KMS-11 (cell line): ENCODE measurements around the gene OTUD7B.

Experiments used
- H2AFZ ChIP-seq: fragments of 200-600 bp; sonication (generic); 2 replicates; pipeline ENCODE4 v1.6.1; 2016; ENCODE audit warnings: antibody characterized with exemption, mixed run types, low read depth
- H3K27ac ChIP-seq: fragments of 200-600 bp; sonication (generic); 2 replicates; pipeline ENCODE4 v1.6.1; 2016; ENCODE audit warnings: mild to moderate bottlenecking, mixed run types
- H3K27me3 ChIP-seq: fragments of 200-600 bp; sonication (generic); 2 replicates; pipeline ENCODE4 v1.6.1; 2017; ENCODE audit warnings: mild to moderate bottlenecking, low read depth, mixed run types, moderate library complexity; ENCODE audit not compliant: insufficient read depth
- H3K36me3 ChIP-seq: fragments of 200-600 bp; sonication (generic); 2 replicates; pipeline ENCODE4 v1.6.1; 2017; ENCODE audit warnings: mild to moderate bottlenecking, mixed run types; ENCODE audit not compliant: insufficient read depth
- H3K4me1 ChIP-seq: fragments of 200-600 bp; sonication (generic); 2 replicates; pipeline ENCODE4 v1.6.1; 2016; ENCODE audit warnings: mild to moderate bottlenecking, low read depth, mixed run types; ENCODE audit not compliant: poor library complexity, severe bottlenecking
- H3K4me2 ChIP-seq: fragments of 200-600 bp; sonication (generic); 2 replicates; pipeline ENCODE4 v1.7.0; 2016; ENCODE audit warnings: mild to moderate bottlenecking, mixed run types
- H3K4me3 ChIP-seq: fragments of 200-600 bp; sonication (generic); IDR thresholded peaks from 2 replicates; pipeline ENCODE4 v1.6.1; 2017; ENCODE audit warnings: low read depth, low read length, mixed read lengths; ENCODE audit not compliant: insufficient read depth
- H3K79me2 ChIP-seq: fragments of 200-600 bp; sonication (generic); 2 replicates; pipeline ENCODE4 v1.6.1; 2016; ENCODE audit warnings: low read depth, mixed run types; ENCODE audit not compliant: insufficient read depth
- H3K9ac ChIP-seq: fragments of 200-600 bp; sonication (generic); 2 replicates; pipeline ENCODE4 v1.6.1; 2016; ENCODE audit warnings: mild to moderate bottlenecking, mixed run types
- H4K20me1 ChIP-seq: fragments of 200-600 bp; sonication (generic); 2 replicates; pipeline ENCODE4 v1.6.1; 2016; ENCODE audit warnings: mild to moderate bottlenecking, mixed run types; ENCODE audit not compliant: insufficient read depth
- TF ChIP-seq, protein P1 (sequence below): fragments of 200-600 bp; sonication (generic); conservative IDR thresholded peaks from 2 replicates; pipeline ENCODE4 v1.6.1; 2017; ENCODE audit warnings: low read depth, mild to moderate bottlenecking, antibody characterized with exemption, low read length, moderate library complexity, mixed read lengths

The OTUD7B gene

GRCh38 chr1:149916193-149916897 lies 94.2 kb downstream of the OTUD7B start:
- H4K20me1 ChIP-seq = no peaks in the 10 kb centered on the region

GRCh38 chr1:149915429-149916192 lies 94.9 kb downstream of the OTUD7B start:
- Histone ChIP-seq H4K20me1 (no peaks in the 10 kb centered on the region), H3K27me3 (no peaks in the 10 kb centered on the region; the same call in 1 of the 2 replicates), H3K79me2 (no peaks in the 10 kb centered on the region), H3K9ac (no peak overlapping the region), H3K4me2 (no peak overlapping the region), H3K4me3 (no peak overlapping the region), H3K4me1 (peaks cover 5% of the 10 kb centered on the region), H2AFZ (no peak overlapping the region), H3K36me3 (no peaks in the 10 kb centered on the region), H3K27ac (no peak overlapping the region)
- TF ChIP-seq, protein P1, sequence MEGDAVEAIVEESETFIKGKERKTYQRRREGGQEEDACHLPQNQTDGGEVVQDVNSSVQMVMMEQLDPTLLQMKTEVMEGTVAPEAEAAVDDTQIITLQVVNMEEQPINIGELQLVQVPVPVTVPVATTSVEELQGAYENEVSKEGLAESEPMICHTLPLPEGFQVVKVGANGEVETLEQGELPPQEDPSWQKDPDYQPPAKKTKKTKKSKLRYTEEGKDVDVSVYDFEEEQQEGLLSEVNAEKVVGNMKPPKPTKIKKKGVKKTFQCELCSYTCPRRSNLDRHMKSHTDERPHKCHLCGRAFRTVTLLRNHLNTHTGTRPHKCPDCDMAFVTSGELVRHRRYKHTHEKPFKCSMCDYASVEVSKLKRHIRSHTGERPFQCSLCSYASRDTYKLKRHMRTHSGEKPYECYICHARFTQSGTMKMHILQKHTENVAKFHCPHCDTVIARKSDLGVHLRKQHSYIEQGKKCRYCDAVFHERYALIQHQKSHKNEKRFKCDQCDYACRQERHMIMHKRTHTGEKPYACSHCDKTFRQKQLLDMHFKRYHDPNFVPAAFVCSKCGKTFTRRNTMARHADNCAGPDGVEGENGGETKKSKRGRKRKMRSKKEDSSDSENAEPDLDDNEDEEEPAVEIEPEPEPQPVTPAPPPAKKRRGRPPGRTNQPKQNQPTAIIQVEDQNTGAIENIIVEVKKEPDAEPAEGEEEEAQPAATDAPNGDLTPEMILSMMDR = no peak

More at GRCh38 chr1:149916193-149916897, 94.2 kb downstream of the OTUD7B start:
- H3K4me3 ChIP-seq = no peak overlapping the region
- H3K4me1 ChIP-seq = peaks cover 5% of the 10 kb centered on the region
- H3K36me3 ChIP-seq = no peaks in the 10 kb centered on the region
- H3K9ac ChIP-seq = no peak overlapping the region
- H3K79me2 ChIP-seq = no peaks in the 10 kb centered on the region
- TF ChIP-seq, protein P1 = no peak
- no peak overlapping the region for H3K4me2 ChIP-seq
- no peaks in the 10 kb centered on the region; the same call in 1 of the 2 replicates for H3K27me3 ChIP-seq
- H3K27ac ChIP-seq = no peak overlapping the region
- no peak overlapping the region for H2AFZ ChIP-seq

DNA sequence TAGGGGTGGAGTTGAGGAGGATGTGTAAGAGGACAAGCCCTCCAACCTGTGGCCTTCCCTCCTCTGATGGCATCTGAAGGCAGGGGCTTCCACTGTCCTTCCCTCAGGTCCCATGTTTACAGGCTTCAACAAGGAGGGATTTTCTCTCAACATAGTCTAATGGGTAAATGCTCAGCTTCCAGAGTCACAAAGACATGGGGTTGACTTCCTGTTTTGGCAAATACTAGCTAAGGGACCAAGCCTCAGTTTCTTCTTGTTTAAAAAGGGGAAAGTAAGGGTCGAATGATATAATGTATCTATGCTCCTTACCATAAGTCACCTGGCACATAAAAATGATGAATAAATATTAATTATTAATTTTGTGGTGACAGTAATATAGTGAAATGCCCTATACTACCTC lies 96.0 kb downstream of the OTUD7B start:
- H3K4me1 ChIP-seq = peaks cover 5% of the 10 kb centered on the region
- no peak overlapping the region for H3K4me2 ChIP-seq
- no peaks in the 10 kb centered on the region for H3K79me2 ChIP-seq
- no peaks in the 10 kb centered on the region; the same call in 1 of the 2 replicates for H3K27me3 ChIP-seq
- TF ChIP-seq, protein P1 = no peak
- H3K9ac ChIP-seq = no peak overlapping the region
- no peak overlapping the region for H3K4me3 ChIP-seq
- H4K20me1 ChIP-seq = no peaks in the 10 kb centered on the region
- no peaks in the 10 kb centered on the region for H3K36me3 ChIP-seq
- no peak overlapping the region for H2AFZ ChIP-seq
- H3K27ac ChIP-seq = no peak overlapping the region

DNA sequence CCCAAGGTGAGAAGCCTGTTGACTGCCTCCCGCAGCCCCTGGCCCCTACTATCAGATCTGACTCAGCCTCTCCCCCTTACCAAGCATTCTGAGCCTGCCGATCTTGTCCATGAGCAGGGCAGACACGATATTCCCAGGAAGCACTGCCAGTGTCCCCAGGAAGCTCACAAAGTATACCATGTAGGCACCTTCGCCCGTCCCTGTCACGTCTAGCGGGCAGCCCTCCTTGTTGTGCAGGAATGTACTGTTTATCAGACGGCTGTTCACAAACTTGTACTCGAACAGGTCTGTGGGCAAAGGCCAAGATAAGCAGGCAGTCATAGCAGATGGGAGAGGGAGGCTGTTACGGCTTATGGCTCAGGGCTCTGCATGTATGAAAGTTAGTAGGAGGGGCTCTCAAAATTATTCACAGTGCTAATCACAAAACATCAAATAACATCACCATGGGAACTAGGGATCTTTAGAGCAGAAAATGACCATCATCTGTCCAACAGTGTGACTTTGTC lies 103.9 kb downstream of the OTUD7B start:
- H3K4me2 ChIP-seq = no peak overlapping the region
- no peak overlapping the region for H3K4me3 ChIP-seq
- no peak overlapping the region for H2AFZ ChIP-seq
- TF ChIP-seq, protein P1 = no peak
- H3K27ac ChIP-seq = no peak overlapping the region
- H3K4me1 ChIP-seq = no peaks in the 10 kb centered on the region
- H4K20me1 ChIP-seq = no peaks in the 10 kb centered on the region
- H3K36me3 ChIP-seq = no peaks in the 10 kb centered on the region
- H3K27me3 ChIP-seq = no peaks in the 10 kb centered on the region
- no peaks in the 10 kb centered on the region for H3K79me2 ChIP-seq
- no peak overlapping the region for H3K9ac ChIP-seq
